Mesodermal cell (in vitro differentiated cells): ENCODE results near the gene ECD.

Source experiments
- H3K27ac ChIP-seq: 2 replicates; pipeline ENCODE4 v1.7.0; 2013; ENCODE audit warnings: mild to moderate bottlenecking, low read depth, low read length, moderate library complexity; ENCODE audit not compliant: severe bottlenecking
- H3K36me3 ChIP-seq: 2 replicates; pipeline ENCODE4 v1.7.1; 2013; ENCODE audit warnings: mild to moderate bottlenecking, low read length, moderate library complexity; ENCODE audit not compliant: control insufficient read depth, insufficient read depth
- H3K4me1 ChIP-seq: one replicate; pipeline ENCODE4 v1.7.1; 2013; ENCODE audit warnings: mild to moderate bottlenecking, low read length; ENCODE audit not compliant: insufficient read depth, control insufficient read depth, poor library complexity, severe bottlenecking
- H3K4me3 ChIP-seq: 2 replicates; pipeline ENCODE4 v1.7.0; 2013; ENCODE audit warnings: low read length, control low read depth, mild to moderate bottlenecking; ENCODE audit not compliant: insufficient read depth, poor library complexity, severe bottlenecking; ENCODE audit errors: extremely low read depth
- H3K9me3 ChIP-seq: 2 replicates; pipeline ENCODE4 v1.7.1; 2013; ENCODE audit warnings: mild to moderate bottlenecking, low read length, moderate library complexity; ENCODE audit not compliant: control insufficient read depth
- WGBS, 2 experiments: methylation state at CpG; one replicate each; pipeline ENCODE4 v1.1.5; 2013; ENCODE audit warnings: missing lambda C conversion rate in 2 of 2; ENCODE audit not compliant: insufficient coverage in 2 of 2; 5-methylcytosine and 5-hydroxymethylcytosine counted together

ECD gene

DNA sequence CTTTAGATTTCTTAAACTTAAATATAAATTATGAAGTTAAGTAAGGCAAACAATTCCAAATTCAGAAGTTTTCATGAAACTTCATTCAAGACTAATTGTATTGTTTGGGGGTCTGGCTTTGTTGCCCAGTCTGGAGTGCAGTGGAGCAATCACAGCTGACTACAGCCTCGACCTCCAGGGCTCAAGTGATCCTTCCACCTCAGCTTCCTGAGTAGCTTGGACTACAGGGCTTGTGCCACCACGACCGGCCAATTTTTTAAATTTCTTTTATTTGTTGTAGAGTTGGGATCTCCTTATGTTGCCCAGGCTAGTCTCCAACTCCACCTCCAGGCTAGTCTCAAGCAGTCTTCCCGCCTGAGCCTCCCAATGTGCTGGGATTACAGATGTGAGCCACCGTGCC lies 83.6 kb downstream of the ECD start:
- H3K36me3 ChIP-seq: peaks cover 2% of the 10 kb centered on the region
- no peaks in the 10 kb centered on the region for H3K9me3 ChIP-seq
- H3K4me3 ChIP-seq: no peak overlapping the region
- WGBS, 2 experiments: 63 to 89% methylated on average over 1 to 2 of the region's 5 CpGs
- H3K4me1 ChIP-seq: no peaks in the 10 kb centered on the region
- H3K27ac ChIP-seq: no peak overlapping the region
